Heart right ventricle (tissue), 16 donors: ENCODE results near the gene GALNT18. TPM values are rescaled to one million over a fixed set of nuclear protein-coding genes. Genes with fewer than 3 reads are reported as not detected.

ENCODE experiments used
- ATAC-seq, 8 donors: fragments of 200-7000 bp; cut with Tn5 transposase; one replicate each; pipeline ENCODE4 v1.9.1; 2020; ENCODE audit warnings: mild to moderate bottlenecking in 8 of 8, moderate library complexity in 8 of 8, moderate number of reproducible peaks in 1 of 8
- DNase-seq, 2 donors: peaks; one replicate each; pipeline ENCODE4 v3.0.0-alpha.2; 2020
- H3K27ac ChIP-seq, 10 donors: fragments of 200-600 bp; sonication (generic) in 2 of 10; one replicate each; pipeline versions ENCODE4 v1.5.0 to v1.8.0; 2020 to 2022; ENCODE audit warnings: mild to moderate bottlenecking in 3 of 10
- H3K27me3 ChIP-seq, 7 donors: fragments of 200-600 bp; one replicate each; pipeline ENCODE4 v1.8.0; 2021 to 2022; ENCODE audit warnings: mild to moderate bottlenecking in 2 of 7
- H3K36me3 ChIP-seq, 9 donors: fragments of 200-600 bp; sonication (generic) in 1 of 9; one replicate each; pipeline versions ENCODE4 v1.5.0 to v1.8.0; 2020 to 2022; ENCODE audit warnings: mild to moderate bottlenecking in 2 of 9
- H3K4me1 ChIP-seq, 9 donors: fragments of 200-600 bp; sonication (generic) in 1 of 9; one replicate each; pipeline versions ENCODE4 v1.5.0 to v1.8.0; 2020 to 2022; ENCODE audit warnings: mild to moderate bottlenecking in 4 of 9
- H3K4me3 ChIP-seq, 10 donors: fragments of 200-600 bp; sonication (generic) in 2 of 10; one replicate each; pipeline versions ENCODE4 v1.5.0 to v1.8.0; 2020 to 2022; ENCODE audit warnings: mild to moderate bottlenecking in 7 of 10, moderate library complexity in 2 of 10
- H3K9me3 ChIP-seq, 11 donors: fragments of 200-600 bp in 10 of 11; sonication (generic) in 2 of 11; one replicate each; pipeline versions ENCODE4 v1.5.0 to v1.8.0; 2013 to 2022; ENCODE audit warnings: mild to moderate bottlenecking in 2 of 11, control low read depth in 1 of 11, moderate library complexity in 1 of 11
- CTCF ChIP-seq, 9 donors: fragments of 200-600 bp; sonication (generic) in 2 of 9; IDR thresholded peaks; one replicate each; pipeline versions ENCODE4 v1.5.0 to v1.8.0; 2021 to 2022; ENCODE audit warnings: antibody characterized with exemption in 9 of 9, mild to moderate bottlenecking in 5 of 9, moderate library complexity in 1 of 9
- WGBS, 2 donors: extraction: QIAGEN DNeasy Blood & Tissue Kit; methylation state at CpG; one replicate each; pipeline ENCODE4 v1.1.7; 2013; ENCODE audit warnings: inconsistent platforms in 1 of 2; 5-methylcytosine and 5-hydroxymethylcytosine counted together
- intact Hi-C, 10 donors: fragments of 100-400 bp; cut with DNase I; formaldehyde crosslinking; loops; one replicate each; pipeline versions ENCODE4 v1.11.1 to v1.14.2; 2022
- polyA plus RNA-seq, 2 donors: library from polyadenylated mRNA; stranded (reverse); fragments of 200-250 nt; gene quantifications; one replicate each; pipeline ENCODE4 v1.2.3, GENCODE V29; 2013
- total RNA-seq, 10 donors: library from RNA; stranded (reverse); fragmentation: NEBNext Ultra II Directional in 3 of 10; extraction: Animal tissue kit (Norgen Biotek cat#: 25700) in 3 of 10; gene quantifications; one replicate each; pipeline versions ENCODE4 v1.2.1 to v1.2.4, GENCODE V29; 2021 to 2023
- donor health status: Arrhythmogenic right ventricular cardiomyopathy.
- donor health status: ischemic (EF 13 %, LVEDD 7.1; RV severe dilation, severe dysfunction).
- donor health status: healthy with polysubstance abuse.
- donor health status: DM: no; HTN: yes; CAD: no.
- donor health status: DM: no; HTN: no; CAD: no.
- donor health status: ischemic (EF 25% LVEDD 6.9; RV normal size, moderate dysfunction).
- donor health status: ischemic (EF 25% LVEDD 5.7; RV mildly dilated, moderate dysfunction).
- donor health status: healthy.
- donor health status: DM: yes; HTN: yes; CAD: no.
- donor health status: Ischemic cardiomyopathy.
- donor health status: ischemic (EF 35%, LVEDD 5.7; RV mildly dilated, moderate dysfunction).
- donor health status: nonischemic (EF 11% LVEDD 7.7; RV severe dilation, severe dysfunction).
- donor health status: DM: yes; HTN: yes; CAD: no.
- donor health status: PGD.
- donor health status: ischemic (EF 29% LVEDD 5.4; RV normal size, mild dysfunction).
- donor health status: nonischemic (EF 23%, LVEDD 6.1; RV moderate dilation, normal function).

Gene GALNT18
- total and polyA plus RNA-seq, 12 donors, result 7.0 to 29.0 (median 15.6) TPM

- WGBS, 2 donors, result 89 to 91% methylated on average over 3 of the region's 3 CpGs
These were observed 108.4 kb downstream of the GALNT18 start for GRCh38 chr11:11513422-11513821.

GRCh38 chr11:11512929-11513328, 108.9 kb downstream of the GALNT18 start:
- H3K4me3 ChIP-seq, result no peak overlapping the region
- DNase-seq (no peak), ATAC-seq (no peak)
- 78 to 95% methylated on average over 4 of the region's 4 CpGs for WGBS, 2 donors
- no peaks in the 10 kb centered on the region for H3K36me3 ChIP-seq
- TF ChIP-seq CTCF (IDR thresholded peaks at IDR 0.05), result no peak
- no peaks in the 10 kb centered on the region for H3K9me3 ChIP-seq
- H3K4me1 ChIP-seq, result peaks cover 9 to 87% (median 25%) of the 10 kb centered on the region in 9 donors
- intact Hi-C loops, result no loop called here
- H3K27ac ChIP-seq, result peak overlapping the region in 1 of 10 donors; percentile 58
- H3K27me3 ChIP-seq, result no peaks in the 10 kb centered on the region

More at GRCh38 chr11:11513422-11513821, 108.4 kb downstream of the GALNT18 start:
- H3K27me3 ChIP-seq, result no peaks in the 10 kb centered on the region
- intact Hi-C loops, result no loop called here
- DNase-seq (no peak), ATAC-seq (no peak)
- peak overlapping the region in 1 of 10 donors; percentile 26 for H3K27ac ChIP-seq
- H3K9me3 ChIP-seq, result no peaks in the 10 kb centered on the region
- no peaks in the 10 kb centered on the region for H3K36me3 ChIP-seq
- H3K4me1 ChIP-seq, result peaks cover 9 to 90% (median 25%) of the 10 kb centered on the region in 9 donors
- TF ChIP-seq CTCF (IDR thresholded peaks at IDR 0.05), result no peak
- no peak overlapping the region for H3K4me3 ChIP-seq

GRCh38 chr11:11512502-11512901, 109.3 kb downstream of the GALNT18 start:
- ATAC-seq, result peak in 6 of 8 donors; percentile 15 to 53 (median 39)
- peak overlapping the region in 4 of 10 donors; percentile 26 to 58 (median 50) for H3K27ac ChIP-seq
- WGBS, 2 donors, result 67 to 76% methylated on average over 6 of the region's 6 CpGs

GRCh38 chr11:11512090-11512489, 109.7 kb downstream of the GALNT18 start:
- no peak for DNase-seq
- intact Hi-C loops, result no loop called here
- Histone ChIP-seq H3K36me3 (no peaks in the 10 kb centered on the region), H3K27ac (peak overlapping the region in 4 of 10 donors; percentile 26 to 58 (median 50)), H3K9me3 (no peaks in the 10 kb centered on the region), H3K27me3 (no peaks in the 10 kb centered on the region), H3K4me1 (peaks cover 7 to 78% (median 25%) of the 10 kb centered on the region in 9 donors), H3K4me3 (no peak overlapping the region)
- WGBS, 2 donors, result 74 to 80% methylated on average over 6 of the region's 6 CpGs
- TF ChIP-seq CTCF (IDR thresholded peaks at IDR 0.05), result no peak
- ATAC-seq, result peak in 6 of 8 donors; percentile 42 to 78 (median 65)

More at GRCh38 chr11:11512502-11512901, 109.3 kb downstream of the GALNT18 start:
- intact Hi-C loops, result no loop called here
- no peak for DNase-seq
- Histone ChIP-seq H3K9me3 (no peaks in the 10 kb centered on the region), H3K27me3 (no peaks in the 10 kb centered on the region), H3K36me3 (no peaks in the 10 kb centered on the region), H3K4me1 (peaks cover 9 to 82% (median 25%) of the 10 kb centered on the region in 9 donors), H3K4me3 (no peak overlapping the region)
- TF ChIP-seq CTCF (IDR thresholded peaks at IDR 0.05), result no peak
